ENCODE results near the gene RPS28. TPM values are rescaled to one million over a fixed set of nuclear protein-coding genes. Genes with fewer than 3 reads are reported as not detected.
"Not testable (repeated sequence)": the region's sequence is repeated elsewhere in the genome, so short reads cannot be mapped to it uniquely, and the experiment has no call there.

Gene RPS28
- polyA plus RNA-seq, 1 experiment: 371 TPM

- H3K36me3 ChIP-seq (ENCODE audit: control insufficient read depth, insufficient read depth, low read length): no peaks in the 10 kb centered on the region
- POLR2A ChIA-PET: no interaction called here
- CTCF ChIA-PET: interaction anchor here (1.1 kb wide), 1 partner anchor 14 kb away, joined by 3 read pairs; no protein-coding TSS in a partner anchor
- no peak for DNase-seq (ENCODE audit: low read depth)
- H3K4me3 ChIP-seq (ENCODE audit: low read depth, low read length): no peak overlapping the region
- peaks cover 29% of the 10 kb centered on the region for H3K27me3 ChIP-seq (ENCODE audit: control insufficient read depth, insufficient read depth, low read length)
- TF ChIP-seq CTCF (IDR thresholded peaks at IDR 0.05; ENCODE audit: insufficient read depth, low read depth, low read length): no peak
Measured at GRCh38 chr19:8340341-8341096, 19.2 kb downstream of the RPS28 start.

- POLR2A ChIA-PET; H3K36me3 ChIP-seq (ENCODE audit: control insufficient read depth, insufficient read depth, low read length); H3K4me3 ChIP-seq (ENCODE audit: low read depth, low read length); DNase-seq (ENCODE audit: low read depth): not testable (repeated sequence)
- CTCF ChIA-PET: interaction anchor here (0.7 to 1.1 kb wide), 4 partner anchors 11 to 165 kb away, joined by 3 to 6 read pairs (median 4); no protein-coding TSS in a partner anchor
- peaks cover 25% of the 10 kb centered on the region for H3K27me3 ChIP-seq (ENCODE audit: control insufficient read depth, insufficient read depth, low read length)
Measured at GRCh38 chr19:8341504-8341903, 20.2 kb downstream of the RPS28 start.

- CTCF ChIA-PET: interaction anchor here (0.7 to 4.1 kb wide), 2 partner anchors 12 to 164 kb away, joined by 3 to 19 read pairs; no protein-coding TSS in a partner anchor
- no peak overlapping the region for H3K4me3 ChIP-seq (ENCODE audit: low read depth, low read length)
- POLR2A ChIA-PET: no interaction called here
- H3K27me3 ChIP-seq (ENCODE audit: control insufficient read depth, insufficient read depth, low read length): peaks cover 21% of the 10 kb centered on the region
- no peak for DNase-seq (ENCODE audit: low read depth)
- TF ChIP-seq CTCF (IDR thresholded peaks at IDR 0.05; ENCODE audit: insufficient read depth, low read depth, low read length): no peak
- H3K36me3 ChIP-seq (ENCODE audit: control insufficient read depth, insufficient read depth, low read length): no peaks in the 10 kb centered on the region
Measured at GRCh38 chr19:8342316-8342683, 21.0 kb downstream of the RPS28 start.

- TF ChIP-seq CTCF (IDR thresholded peaks at IDR 0.05; ENCODE audit: insufficient read depth, low read depth, low read length): no peak
- Histone ChIP-seq H3K4me3 (ENCODE audit: low read depth, low read length) (peak within 1 kb of the TSS; percentile 35), H3K27me3 (ENCODE audit: control insufficient read depth, insufficient read depth, low read length) (peaks cover 21% of the 10 kb centered on the region), H3K36me3 (ENCODE audit: control insufficient read depth, insufficient read depth, low read length) (no peaks in the 10 kb centered on the region)
- CTCF ChIA-PET: interaction anchor here (0.6 to 4.1 kb wide), 4 partner anchors 11 to 238 kb away, joined by 3 to 19 read pairs (median 6); no protein-coding TSS in a partner anchor
- POLR2A ChIA-PET: no interaction called here
- no peak for DNase-seq (ENCODE audit: low read depth)
Measured at GRCh38 chr19:8342684-8343482, 21.6 kb downstream of the RPS28 start, which contains the start of gene KANK3. Gene KANK3, minus strand, starts transcription at chr19:8343262. Its CDS starts 5,434 bp downstream, at chr19:8337828.

- DNase-seq (ENCODE audit: low read depth): no peak
- ChIA-PET CTCF (interaction anchor here (0.6 to 4.1 kb wide), 4 partner anchors 10 to 237 kb away, joined by 3 to 19 read pairs (median 6); no protein-coding TSS in a partner anchor), POLR2A (no interaction called here)
- Histone ChIP-seq H3K27me3 (ENCODE audit: control insufficient read depth, insufficient read depth, low read length) (peaks cover 21% of the 10 kb centered on the region), H3K36me3 (ENCODE audit: control insufficient read depth, insufficient read depth, low read length) (no peaks in the 10 kb centered on the region), H3K4me3 (ENCODE audit: low read depth, low read length) (no peak overlapping the region)
- TF ChIP-seq CTCF (IDR thresholded peaks at IDR 0.05; ENCODE audit: insufficient read depth, low read depth, low read length): no peak
Measured at GRCh38 chr19:8343483-8343844, 22.2 kb downstream of the RPS28 start.

- POLR2A ChIA-PET; DNase-seq (ENCODE audit: low read depth): not testable (repeated sequence)
- CTCF ChIA-PET: interaction anchor here (0.6 to 0.8 kb wide), 2 partner anchors 10 to 145 kb away, joined by 3 read pairs; no protein-coding TSS in a partner anchor
Measured at GRCh38 chr19:8349629-8350372, 28.5 kb downstream of the RPS28 start.

More at GRCh38 chr19:8349629-8350372, 28.5 kb downstream of the RPS28 start:
- not testable (repeated sequence) for H3K4me3 ChIP-seq (ENCODE audit: low read depth, low read length); H3K27me3 ChIP-seq (ENCODE audit: control insufficient read depth, insufficient read depth, low read length); H3K36me3 ChIP-seq (ENCODE audit: control insufficient read depth, insufficient read depth, low read length)
